Rectal smooth muscle tissue (tissue), 1 donor: Measurements from ENCODE around the gene GNA14.
"Not testable (repeated sequence)": the region's sequence is repeated elsewhere in the genome, so short reads cannot be mapped to it uniquely, and the experiment has no call there.

Source experiments
- H3K27ac ChIP-seq: one replicate; pipeline ENCODE4 v1.7.0; 2013; ENCODE audit warnings: low read depth, low read length, inconsistent platforms
- H3K27me3 ChIP-seq: one replicate; pipeline ENCODE4 v1.7.0; 2013; ENCODE audit warnings: low read length; ENCODE audit not compliant: control insufficient read depth, insufficient read depth
- H3K36me3 ChIP-seq: one replicate; pipeline ENCODE4 v1.7.0; 2013; ENCODE audit warnings: low read length; ENCODE audit not compliant: control insufficient read depth, insufficient read depth
- H3K4me1 ChIP-seq: one replicate; pipeline ENCODE4 v1.7.0; 2013; ENCODE audit warnings: low read length; ENCODE audit not compliant: control insufficient read depth, insufficient read depth
- H3K4me3 ChIP-seq: one replicate; pipeline ENCODE4 v1.7.0; 2013; ENCODE audit warnings: low read length
- H3K9ac ChIP-seq: one replicate; pipeline ENCODE4 v1.7.0; 2013; ENCODE audit warnings: low read length

GNA14 gene

DNA sequence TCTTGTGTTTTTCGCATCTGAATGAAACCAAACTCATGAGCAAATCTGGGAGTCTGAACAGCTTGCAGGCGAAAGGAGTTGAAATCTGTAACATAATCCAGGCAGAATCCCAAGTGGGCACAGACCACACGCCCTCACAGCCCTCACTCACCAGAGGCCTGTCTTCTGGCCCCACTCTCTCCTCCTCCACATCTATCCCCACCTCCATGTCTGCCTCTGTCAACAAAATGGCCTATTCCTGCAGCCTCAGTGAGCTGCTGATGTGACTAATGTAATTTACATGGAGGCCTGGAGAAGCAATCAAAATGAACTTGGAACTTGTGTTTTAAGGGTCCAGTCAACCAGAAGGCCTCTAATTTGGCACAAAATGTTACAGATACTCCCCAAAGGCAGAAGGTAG lies 136.6 kb downstream of the GNA14 start:
- Histone ChIP-seq H3K9ac (no peak overlapping the region), H3K27me3 (no peaks in the 10 kb centered on the region), H3K4me1 (no peaks in the 10 kb centered on the region), H3K27ac (no peak overlapping the region), H3K4me3 (no peak overlapping the region), H3K36me3 (no peaks in the 10 kb centered on the region)

DNA sequence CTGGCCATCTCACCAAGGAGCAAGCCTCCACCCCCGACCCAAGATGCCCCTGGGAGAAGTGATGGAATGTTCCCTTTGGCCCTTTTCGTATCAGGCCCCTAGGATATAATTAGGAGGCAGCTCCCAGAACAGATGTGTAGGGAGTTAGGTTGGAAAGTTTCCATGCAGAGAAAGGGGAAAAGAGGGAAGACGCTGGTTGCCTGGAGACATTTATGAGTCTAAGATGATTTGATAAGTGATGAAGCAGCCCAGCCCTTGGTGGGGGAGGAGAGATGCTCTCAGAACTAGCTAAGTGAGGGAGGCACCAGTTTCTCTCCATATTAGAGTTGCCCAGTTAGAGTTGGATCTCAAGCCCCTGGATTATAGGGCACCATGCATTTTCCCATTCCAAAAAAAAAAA lies 137.5 kb downstream of the GNA14 start:
- no peaks in the 10 kb centered on the region for H3K4me1 ChIP-seq
- no peaks in the 10 kb centered on the region for H3K36me3 ChIP-seq
- no peak overlapping the region for H3K4me3 ChIP-seq
- H3K27ac ChIP-seq = no peak overlapping the region
- H3K27me3 ChIP-seq = no peaks in the 10 kb centered on the region
- no peak overlapping the region for H3K9ac ChIP-seq

DNA sequence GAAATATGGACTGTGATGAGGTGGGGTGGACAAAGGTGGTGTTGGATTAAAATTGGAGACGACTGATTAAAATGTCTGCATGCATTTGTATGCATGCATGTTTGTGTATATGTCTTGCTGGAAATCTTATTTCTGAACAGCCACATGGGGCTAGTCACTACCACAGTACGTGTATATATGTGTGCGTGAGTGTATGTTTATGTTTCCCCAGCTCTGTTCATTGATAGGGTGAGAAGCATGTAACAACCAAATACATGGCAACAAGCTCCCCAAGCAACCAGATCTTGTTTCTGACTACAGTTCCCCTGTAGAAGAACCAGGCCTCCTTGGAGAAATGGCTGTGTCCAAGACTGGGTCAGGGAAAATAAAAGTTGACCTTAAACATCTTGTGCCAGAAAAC lies 139.7 kb downstream of the GNA14 start:
- Histone ChIP-seq H3K27me3 (no peaks in the 10 kb centered on the region), H3K4me1 (no peaks in the 10 kb centered on the region), H3K4me3 (no peak overlapping the region), H3K27ac (no peak overlapping the region), H3K9ac (no peak overlapping the region), H3K36me3 (no peaks in the 10 kb centered on the region)

DNA sequence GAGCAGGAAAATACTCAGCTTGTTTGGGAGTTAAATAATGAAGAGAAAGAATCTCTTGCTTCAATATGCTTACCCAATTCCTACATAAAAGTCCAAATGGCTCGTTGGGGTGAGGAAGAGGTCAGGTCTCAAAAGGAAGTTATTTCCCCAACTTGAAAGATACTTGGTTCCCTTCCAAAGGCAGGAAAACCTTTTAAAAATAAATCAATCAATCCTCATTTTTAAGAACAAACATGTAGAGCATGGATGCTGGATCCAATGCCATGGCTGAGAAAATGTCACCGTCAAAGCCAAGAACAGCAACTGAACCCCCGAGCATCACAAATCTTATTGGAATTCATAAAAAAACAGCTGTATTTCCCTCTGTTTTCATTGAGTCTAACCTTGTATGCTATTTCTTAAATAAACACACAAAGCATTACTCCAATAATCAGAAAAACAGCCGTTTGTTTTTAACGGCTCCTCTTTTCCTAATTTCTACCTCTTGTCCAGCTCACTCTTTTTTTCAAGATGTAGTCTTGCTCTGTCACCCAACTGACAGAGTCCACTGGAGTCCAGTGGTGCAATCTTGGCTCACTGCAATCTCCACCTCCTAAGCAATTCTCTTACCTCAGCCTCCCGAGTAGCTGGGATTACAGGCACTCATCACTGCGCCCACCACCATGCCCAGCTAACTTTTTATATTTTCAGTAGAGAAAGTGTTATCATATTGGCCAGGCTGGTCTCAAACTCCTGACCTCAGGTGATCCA lies 140.7 kb downstream of the GNA14 start:
- Histone ChIP-seq H3K4me3 (no peak overlapping the region), H3K27ac (no peak overlapping the region), H3K36me3 (no peaks in the 10 kb centered on the region), H3K4me1 (no peaks in the 10 kb centered on the region), H3K27me3 (no peaks in the 10 kb centered on the region), H3K9ac (no peak overlapping the region)

DNA sequence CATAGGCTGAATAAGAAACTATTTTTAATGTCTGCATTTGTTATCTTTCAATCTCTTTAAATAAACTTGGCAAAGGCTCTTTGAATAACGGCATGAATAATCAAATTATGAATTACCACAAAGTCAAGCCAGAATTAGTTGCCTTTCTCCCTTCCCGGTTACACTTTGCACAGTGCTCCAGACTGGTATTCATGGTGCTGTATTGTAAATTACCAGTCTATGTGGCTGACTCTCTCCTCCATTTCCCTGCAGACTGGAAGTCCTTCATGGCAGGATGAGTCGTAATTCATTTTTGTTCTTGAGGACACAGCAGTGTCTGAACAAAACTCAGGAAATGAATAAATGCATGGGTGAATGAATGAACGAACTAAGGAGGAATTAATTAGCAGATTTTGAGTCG lies 142.9 kb downstream of the GNA14 start:
- H3K4me1 ChIP-seq = no peaks in the 10 kb centered on the region

DNA sequence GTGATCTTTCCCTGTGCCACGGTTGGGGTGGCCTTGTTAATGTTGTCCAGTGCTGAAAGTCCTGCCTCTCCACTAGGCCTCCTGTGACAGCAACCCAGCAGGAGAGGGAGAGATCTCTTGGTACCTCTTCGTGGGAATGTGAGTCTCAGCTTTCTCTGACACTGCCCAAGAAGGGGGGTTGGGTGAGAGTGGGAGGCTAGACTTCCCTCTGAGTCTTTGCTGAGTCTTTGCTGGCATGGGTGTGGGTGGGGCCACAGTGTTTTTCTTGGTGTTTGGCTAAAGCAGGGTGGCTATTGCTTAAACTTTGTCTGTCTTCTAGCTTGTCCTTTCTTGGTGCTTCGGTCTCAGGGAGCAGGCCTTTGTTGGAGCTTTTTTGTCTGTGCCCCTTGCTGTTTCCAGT lies 145.6 kb downstream of the GNA14 start:
- H3K9ac ChIP-seq = no peak overlapping the region
- H3K27me3 ChIP-seq = no peaks in the 10 kb centered on the region
- no peak overlapping the region for H3K4me3 ChIP-seq
- H3K36me3 ChIP-seq = no peaks in the 10 kb centered on the region
- H3K4me1 ChIP-seq = no peaks in the 10 kb centered on the region
- H3K27ac ChIP-seq = no peak overlapping the region

More for the DNA sequence above, 142.9 kb downstream of the GNA14 start:
- Histone ChIP-seq H3K9ac (no peak overlapping the region), H3K36me3 (no peaks in the 10 kb centered on the region), H3K27ac (no peak overlapping the region), H3K27me3 (no peaks in the 10 kb centered on the region), H3K4me3 (no peak overlapping the region)

DNA sequence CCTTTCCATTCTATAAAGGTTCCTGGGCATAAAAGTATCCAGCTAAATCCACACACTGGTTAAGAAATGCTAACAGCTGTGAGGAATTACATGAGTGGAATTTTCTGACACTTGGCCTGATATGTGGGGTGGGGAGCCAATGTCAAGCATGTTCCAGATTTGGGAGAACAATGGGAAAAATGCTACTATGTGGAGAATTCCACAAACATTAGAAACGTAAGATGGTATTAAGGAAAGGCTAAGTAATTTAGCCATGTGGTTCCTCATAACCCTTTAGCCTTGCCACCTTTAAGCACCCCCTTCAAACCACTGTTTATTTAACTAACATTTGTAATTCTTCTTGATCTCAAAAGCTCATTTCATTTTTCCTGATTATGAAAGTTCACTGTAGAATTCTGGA lies 149.2 kb downstream of the GNA14 start:
- Histone ChIP-seq H3K36me3 (no peaks in the 10 kb centered on the region), H3K27ac (no peak overlapping the region), H3K4me3 (no peak overlapping the region), H3K4me1 (no peaks in the 10 kb centered on the region), H3K9ac (no peak overlapping the region), H3K27me3 (no peaks in the 10 kb centered on the region)

DNA sequence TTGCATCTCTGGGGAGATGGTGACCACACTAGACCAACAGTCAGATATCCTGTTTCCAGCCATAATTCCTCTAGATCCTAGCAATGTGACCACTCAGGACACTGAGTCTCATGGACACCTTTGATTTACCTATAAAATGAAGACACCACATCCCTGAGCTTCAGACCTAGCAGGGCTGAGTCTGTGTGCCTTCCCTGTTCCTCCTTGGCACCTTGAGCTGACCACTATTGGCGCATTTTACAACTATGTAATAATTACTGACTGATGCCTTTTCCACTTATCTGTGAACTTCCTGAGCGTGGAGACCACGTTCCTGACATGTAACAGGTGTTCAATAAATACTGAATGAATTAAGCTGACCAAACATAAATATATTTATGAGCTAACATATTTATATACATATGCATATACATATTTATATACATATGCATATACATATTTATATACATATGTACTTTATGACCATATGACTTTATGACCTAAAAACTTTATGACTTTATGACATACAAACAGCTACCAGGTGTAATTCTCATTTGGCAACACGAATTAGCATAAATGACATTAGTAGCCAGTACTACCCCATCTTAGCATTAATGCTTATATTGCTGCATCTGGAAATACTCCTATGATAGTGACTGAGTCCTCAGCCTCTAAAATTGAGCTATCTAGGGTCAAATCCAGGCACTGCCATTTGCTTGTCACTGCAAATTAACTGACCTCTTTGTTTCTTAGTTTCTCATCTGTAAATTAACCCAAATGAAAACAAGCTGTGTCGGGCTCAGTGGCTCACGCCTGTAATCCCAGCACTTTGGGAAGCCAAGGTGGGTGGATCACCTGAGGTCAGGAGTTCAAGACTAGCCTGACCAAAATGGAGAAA lies 150.6 kb downstream of the GNA14 start:
- Histone ChIP-seq H3K4me1 (no peaks in the 10 kb centered on the region), H3K9ac (no peak overlapping the region), H3K27ac (no peak overlapping the region)

DNA sequence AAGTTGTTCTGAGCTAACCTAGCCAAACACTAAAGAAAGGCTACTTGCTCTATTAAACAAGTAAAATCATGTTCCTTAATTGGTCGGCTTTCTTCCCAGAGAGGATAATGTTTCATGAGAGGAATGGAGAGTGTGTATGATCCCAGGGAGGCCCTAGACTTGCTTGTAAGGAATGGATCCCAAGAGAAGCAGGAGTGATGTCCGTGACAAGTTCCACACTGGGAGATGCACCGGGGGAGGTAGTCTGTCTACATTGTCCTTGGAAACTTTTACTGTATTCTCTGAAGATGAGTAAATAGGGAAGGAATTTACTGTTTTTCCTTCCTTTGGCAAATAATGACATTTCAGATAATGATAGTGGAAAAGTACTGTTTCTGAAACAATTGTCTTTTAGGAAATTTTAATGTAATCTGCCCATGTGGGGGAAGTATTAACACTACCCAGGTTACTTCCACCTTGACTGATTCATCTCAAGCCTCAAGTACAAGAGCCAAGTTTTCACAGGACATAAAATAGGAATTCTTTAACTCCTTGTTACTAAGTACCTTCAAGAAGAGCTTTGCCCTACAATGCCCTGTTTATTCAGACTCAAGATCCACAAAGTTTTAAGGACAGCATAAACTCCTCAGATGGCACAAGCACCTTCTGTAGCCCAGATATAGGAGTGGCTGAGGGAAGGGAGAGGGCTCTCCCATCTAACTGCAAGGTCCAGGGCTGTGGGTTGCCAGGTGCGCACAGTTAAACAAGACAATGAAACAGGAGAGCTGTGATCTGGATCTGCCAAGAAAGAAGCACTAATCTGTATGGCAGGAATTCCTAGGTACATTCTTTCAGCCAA lies 152.1 kb downstream of the GNA14 start:
- H3K9ac ChIP-seq = no peak overlapping the region
- H3K4me3 ChIP-seq = no peak overlapping the region
- H3K4me1 ChIP-seq = no peaks in the 10 kb centered on the region
- no peaks in the 10 kb centered on the region for H3K36me3 ChIP-seq
- no peaks in the 10 kb centered on the region for H3K27me3 ChIP-seq
- H3K27ac ChIP-seq = no peak overlapping the region

More for the DNA sequence above, 150.6 kb downstream of the GNA14 start:
- H3K27me3 ChIP-seq = no peaks in the 10 kb centered on the region
- no peaks in the 10 kb centered on the region for H3K36me3 ChIP-seq
- no peak overlapping the region for H3K4me3 ChIP-seq

DNA sequence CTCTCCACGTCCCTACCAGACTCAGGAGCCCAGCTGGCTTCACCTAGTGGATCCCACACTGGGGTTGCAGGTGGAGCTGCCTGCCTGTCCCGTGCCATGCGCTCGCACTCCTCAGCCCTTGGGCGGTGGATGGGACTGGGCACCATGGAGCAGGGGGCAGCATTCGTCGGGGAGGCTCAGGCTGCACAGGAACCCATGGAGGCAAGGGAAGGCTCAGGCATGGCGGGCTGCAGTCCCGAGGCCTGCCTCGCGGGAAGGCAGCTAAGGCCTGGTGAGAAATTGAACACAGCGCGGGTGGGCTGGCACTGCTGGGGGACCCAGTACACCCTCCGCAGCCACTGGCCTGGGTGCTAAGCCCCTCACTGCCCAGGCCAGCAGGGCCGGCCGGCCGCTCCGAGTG lies 157.8 kb downstream of the GNA14 start:
- not testable (repeated sequence) for H3K4me1 ChIP-seq, H3K36me3 ChIP-seq, H3K4me3 ChIP-seq, H3K9ac ChIP-seq, H3K27me3 ChIP-seq, H3K27ac ChIP-seq

DNA sequence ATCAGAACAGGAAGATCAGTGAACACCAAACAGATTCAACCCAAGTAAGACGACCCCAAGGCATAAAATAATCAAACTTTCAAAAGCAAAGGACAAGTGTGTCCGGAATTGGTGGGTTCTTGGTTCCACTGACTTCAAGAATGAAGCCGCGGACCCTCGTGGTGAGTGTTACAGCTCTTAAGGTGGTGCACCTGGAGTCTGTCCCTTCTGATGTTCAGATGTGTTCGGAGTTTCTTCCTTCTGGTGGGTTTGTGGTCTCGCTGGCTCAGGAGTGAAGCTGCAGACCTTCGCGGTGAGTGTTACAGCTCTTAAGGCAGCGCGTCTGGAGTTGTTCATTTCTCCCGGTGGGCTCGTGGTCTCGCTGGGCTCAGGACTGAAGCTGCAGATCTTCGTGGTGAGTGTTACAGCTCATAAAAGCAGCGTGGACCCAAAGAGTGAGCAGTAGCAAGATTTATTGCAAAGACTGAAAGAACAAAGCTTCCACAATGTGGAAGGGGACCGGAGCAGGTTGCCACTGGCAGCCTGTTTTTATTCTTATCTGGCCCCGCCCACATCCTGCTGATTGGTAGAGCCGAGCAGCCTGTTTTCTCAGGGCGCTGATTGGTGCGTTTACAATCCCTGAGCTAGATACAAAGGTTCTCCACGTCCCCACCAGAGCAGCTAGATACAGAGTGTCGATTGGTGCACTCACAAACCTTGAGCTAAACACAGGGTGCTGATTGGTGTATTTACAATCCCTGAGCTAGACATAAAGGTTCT lies 158.5 kb downstream of the GNA14 start:
- not testable (repeated sequence) for H3K36me3 ChIP-seq, H3K9ac ChIP-seq, H3K27ac ChIP-seq, H3K4me3 ChIP-seq, H3K27me3 ChIP-seq, H3K4me1 ChIP-seq
